Prostate gland (tissue), 2 donors: ENCODE results near the gene RGS12.

Experiments used
- POLR2A ChIP-seq: fragments of 450-650 bp; IDR thresholded peaks from one replicate; pipeline ENCODE4 v1.6.1; 2016; ENCODE audit warnings: antibody characterized with exemption, mild to moderate bottlenecking
- POLR2AphosphoS5 ChIP-seq: sonication (generic); formaldehyde crosslinking; IDR thresholded peaks from one replicate; pipeline ENCODE4 v1.6.1; 2017; ENCODE audit warnings: antibody characterized with exemption
- TF ChIP-seq, protein P1 (sequence below), 4 experiments: fragments of 200-600 bp in 2 of 4; fragments of 450-650 bp in 2 of 4; sonication (generic) in 2 of 4; IDR thresholded peaks; 1 replicate in 3 of 4; 2 replicates in 1 of 4; pipeline ENCODE4 v1.5.1; 2016 to 2019; ENCODE audit warnings: antibody characterized with exemption in 4 of 4, mild to moderate bottlenecking in 2 of 4, moderate library complexity in 2 of 4

DNA sequence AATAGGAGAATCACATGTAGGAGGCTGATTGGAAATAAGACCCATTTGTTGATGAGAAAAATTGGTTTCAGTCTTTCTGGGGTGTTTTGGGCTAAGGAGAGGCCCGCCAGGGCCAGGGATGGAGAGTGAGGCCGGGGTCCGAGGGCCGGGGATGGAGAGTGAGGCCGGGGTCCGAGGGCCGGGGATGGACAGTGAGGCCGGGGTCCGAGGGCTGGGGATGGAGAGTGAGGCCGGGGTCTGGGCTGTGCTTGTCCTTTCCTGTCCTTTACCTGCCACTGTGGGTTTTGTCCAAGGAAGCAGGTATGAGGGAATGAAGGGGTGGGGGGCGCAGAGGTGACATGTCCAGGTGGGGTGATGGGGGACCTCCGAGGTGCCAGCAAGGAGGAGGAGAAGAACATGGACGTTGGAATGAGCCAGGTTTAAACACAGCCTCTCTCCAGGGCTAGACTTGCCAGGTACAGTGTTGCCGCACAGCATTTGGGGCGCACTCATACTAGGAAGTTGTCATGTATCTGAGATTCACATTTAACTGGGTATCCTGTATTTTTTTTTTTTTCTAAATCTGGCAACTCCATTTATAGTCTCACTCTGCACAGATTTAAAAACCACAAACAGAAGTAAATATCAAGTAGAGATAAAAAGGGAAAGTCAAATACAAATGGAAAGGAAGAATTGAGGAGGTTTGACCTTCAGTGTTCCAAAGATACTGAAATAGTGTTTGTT lies 8.8 kb downstream of the RGS12 start:
- TF ChIP-seq, protein P1, sequence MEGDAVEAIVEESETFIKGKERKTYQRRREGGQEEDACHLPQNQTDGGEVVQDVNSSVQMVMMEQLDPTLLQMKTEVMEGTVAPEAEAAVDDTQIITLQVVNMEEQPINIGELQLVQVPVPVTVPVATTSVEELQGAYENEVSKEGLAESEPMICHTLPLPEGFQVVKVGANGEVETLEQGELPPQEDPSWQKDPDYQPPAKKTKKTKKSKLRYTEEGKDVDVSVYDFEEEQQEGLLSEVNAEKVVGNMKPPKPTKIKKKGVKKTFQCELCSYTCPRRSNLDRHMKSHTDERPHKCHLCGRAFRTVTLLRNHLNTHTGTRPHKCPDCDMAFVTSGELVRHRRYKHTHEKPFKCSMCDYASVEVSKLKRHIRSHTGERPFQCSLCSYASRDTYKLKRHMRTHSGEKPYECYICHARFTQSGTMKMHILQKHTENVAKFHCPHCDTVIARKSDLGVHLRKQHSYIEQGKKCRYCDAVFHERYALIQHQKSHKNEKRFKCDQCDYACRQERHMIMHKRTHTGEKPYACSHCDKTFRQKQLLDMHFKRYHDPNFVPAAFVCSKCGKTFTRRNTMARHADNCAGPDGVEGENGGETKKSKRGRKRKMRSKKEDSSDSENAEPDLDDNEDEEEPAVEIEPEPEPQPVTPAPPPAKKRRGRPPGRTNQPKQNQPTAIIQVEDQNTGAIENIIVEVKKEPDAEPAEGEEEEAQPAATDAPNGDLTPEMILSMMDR (IDR thresholded peaks at IDR 0.05) = no peak
- TF ChIP-seq POLR2AphosphoS5 (no peak), POLR2A (no peak)
